ENCODE measurements around the gene NLRC5. TPM values are rescaled to one million over a fixed set of nuclear protein-coding genes. Genes with fewer than 3 reads are reported as not detected.

NLRC5 gene
- total RNA-seq, 2 experiments from 2014 or later: 199 to 305 TPM

DNA sequence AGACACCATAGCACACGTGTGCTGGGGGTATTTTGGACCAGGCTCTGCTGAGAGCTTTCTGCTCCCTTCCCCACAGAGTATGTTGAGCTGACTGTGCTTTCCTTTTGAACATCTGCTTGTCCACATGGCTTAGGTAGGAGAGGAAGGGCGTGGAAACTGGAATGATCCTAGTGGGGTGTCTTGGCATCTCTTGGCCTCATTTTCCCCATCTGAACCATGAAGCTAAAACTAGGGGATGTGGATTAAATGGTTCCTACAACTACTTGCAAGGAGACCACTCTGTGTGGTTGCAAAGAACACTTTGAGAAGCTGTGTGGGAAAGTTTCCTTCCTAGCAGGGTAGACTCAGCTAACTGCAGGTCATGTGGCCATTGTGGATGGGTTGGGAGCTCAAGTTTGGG lies 6.7 kb upstream of the NLRC5 start:
- no peaks in the 10 kb centered on the region for H3K9me3 ChIP-seq (ENCODE audit: low read length)
- H3K27ac ChIP-seq (ENCODE audit: low read depth, low read length, poor library complexity, severe bottlenecking): peak overlapping the region; percentile 80
- intact Hi-C loops (cut with micrococcal nuclease; ENCODE audit: unreplicated experiment): no loop called here
- H3K4me1 ChIP-seq (ENCODE audit: insufficient read depth, low read length, poor library complexity, severe bottlenecking): peaks cover 100% of the 10 kb centered on the region
- BruUV-seq (replicated peaks): no TSS peak
- H3K36me3 ChIP-seq (ENCODE audit: insufficient read depth, low read length): peaks cover 27% of the 10 kb centered on the region; the same call in 1 of the 2 replicates
- DNase-seq (ENCODE audit: low spot score): no peak
- ChIA-PET POLR2A (interaction anchor here (1.0 kb wide), 2 partner anchors 49 to 57 kb away, joined by 3 read pairs; no protein-coding TSS in a partner anchor), CTCF (ENCODE audit: unreplicated experiment) (interaction anchor here (0.9 to 1.6 kb wide), 2 partner anchors 17 to 64 kb away, joined by 3 read pairs; no protein-coding TSS in a partner anchor)
- no peaks in the 10 kb centered on the region for H4K20me1 ChIP-seq (ENCODE audit: insufficient read depth, low read length)
- H3K4me3 ChIP-seq (ENCODE audit: low read depth, low read length, poor library complexity, severe bottlenecking): no peak overlapping the region
- TF ChIP-seq, protein P1, sequence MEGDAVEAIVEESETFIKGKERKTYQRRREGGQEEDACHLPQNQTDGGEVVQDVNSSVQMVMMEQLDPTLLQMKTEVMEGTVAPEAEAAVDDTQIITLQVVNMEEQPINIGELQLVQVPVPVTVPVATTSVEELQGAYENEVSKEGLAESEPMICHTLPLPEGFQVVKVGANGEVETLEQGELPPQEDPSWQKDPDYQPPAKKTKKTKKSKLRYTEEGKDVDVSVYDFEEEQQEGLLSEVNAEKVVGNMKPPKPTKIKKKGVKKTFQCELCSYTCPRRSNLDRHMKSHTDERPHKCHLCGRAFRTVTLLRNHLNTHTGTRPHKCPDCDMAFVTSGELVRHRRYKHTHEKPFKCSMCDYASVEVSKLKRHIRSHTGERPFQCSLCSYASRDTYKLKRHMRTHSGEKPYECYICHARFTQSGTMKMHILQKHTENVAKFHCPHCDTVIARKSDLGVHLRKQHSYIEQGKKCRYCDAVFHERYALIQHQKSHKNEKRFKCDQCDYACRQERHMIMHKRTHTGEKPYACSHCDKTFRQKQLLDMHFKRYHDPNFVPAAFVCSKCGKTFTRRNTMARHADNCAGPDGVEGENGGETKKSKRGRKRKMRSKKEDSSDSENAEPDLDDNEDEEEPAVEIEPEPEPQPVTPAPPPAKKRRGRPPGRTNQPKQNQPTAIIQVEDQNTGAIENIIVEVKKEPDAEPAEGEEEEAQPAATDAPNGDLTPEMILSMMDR (conservative IDR thresholded peaks at IDR 0.05; ENCODE audit: low read length): no peak
- no peak for TF ChIP-seq EZH2phosphoT487 (IDR thresholded peaks at IDR 0.05; ENCODE audit: borderline replicate concordance, low read depth, low read length)
- no peaks in the 10 kb centered on the region for H3K9me2 ChIP-seq (ENCODE audit: insufficient read depth, low read length)
- peak overlapping the region; percentile 89 for H3K4me2 ChIP-seq (ENCODE audit: low read length)
- H3K79me2 ChIP-seq (ENCODE audit: insufficient read depth, low read depth, low read length): peaks cover 21% of the 10 kb centered on the region
- no peak overlapping the region for H2AFZ ChIP-seq (ENCODE audit: low read length)

DNA sequence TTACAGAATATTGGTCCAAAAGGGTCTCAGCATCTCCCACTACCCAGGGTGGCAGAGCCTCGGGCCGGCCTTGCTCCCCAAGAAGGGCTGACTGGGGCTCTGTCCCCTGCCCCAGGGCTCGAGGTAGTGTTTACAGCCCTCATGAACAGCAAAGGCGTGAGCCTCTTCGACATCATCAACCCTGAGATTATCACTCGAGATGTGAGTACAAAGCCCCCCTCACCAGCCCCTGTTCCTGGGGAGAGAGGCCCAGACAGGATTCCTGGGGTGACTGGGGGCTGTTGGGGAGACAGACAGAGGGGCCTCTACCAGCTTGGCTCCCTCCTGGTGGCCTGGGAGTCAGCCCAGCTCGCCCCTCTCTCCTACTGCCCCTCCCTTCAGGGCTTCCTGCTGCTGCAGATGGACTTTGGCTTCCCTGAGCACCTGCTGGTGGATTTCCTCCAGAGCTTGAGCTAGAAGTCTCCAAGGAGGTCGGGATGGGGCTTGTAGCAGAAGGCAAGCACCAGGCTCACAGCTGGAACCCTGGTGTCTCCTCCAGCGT lies 6.1 kb upstream of the NLRC5 start:
- ChIA-PET CTCF (ENCODE audit: unreplicated experiment) (interaction anchor here (0.9 to 1.8 kb wide), 3 partner anchors 11 to 63 kb away, joined by 3 to 5 read pairs (median 3); no protein-coding TSS in a partner anchor), POLR2A (interaction anchor here (0.6 to 1.6 kb wide), 5 partner anchors 15 to 57 kb away, joined by 3 to 6 read pairs (median 3); no protein-coding TSS in a partner anchor)
- peaks cover 27% of the 10 kb centered on the region for H3K79me2 ChIP-seq (ENCODE audit: insufficient read depth, low read depth, low read length)
- intact Hi-C loops (cut with micrococcal nuclease; ENCODE audit: unreplicated experiment): no loop called here
- H3K4me1 ChIP-seq (ENCODE audit: insufficient read depth, low read length, poor library complexity, severe bottlenecking): peaks cover 100% of the 10 kb centered on the region
- no peak for TF ChIP-seq EZH2phosphoT487 (IDR thresholded peaks at IDR 0.05; ENCODE audit: borderline replicate concordance, low read depth, low read length)
- TF ChIP-seq, protein P1 (conservative IDR thresholded peaks at IDR 0.05; ENCODE audit: low read length): no peak
- peak overlapping the region; percentile 80 for H3K27ac ChIP-seq (ENCODE audit: low read depth, low read length, poor library complexity, severe bottlenecking)
- H3K9me2 ChIP-seq (ENCODE audit: insufficient read depth, low read length): no peaks in the 10 kb centered on the region
- H4K20me1 ChIP-seq (ENCODE audit: insufficient read depth, low read length): no peaks in the 10 kb centered on the region
- no TSS peak for BruUV-seq (replicated peaks)
- no peak for DNase-seq (ENCODE audit: low spot score)
- H3K36me3 ChIP-seq (ENCODE audit: insufficient read depth, low read length): peaks cover 27% of the 10 kb centered on the region; the same call in 1 of the 2 replicates
- H3K4me3 ChIP-seq (ENCODE audit: low read depth, low read length, poor library complexity, severe bottlenecking): no peak overlapping the region
- no peak overlapping the region for H2AFZ ChIP-seq (ENCODE audit: low read length)
- no peaks in the 10 kb centered on the region for H3K9me3 ChIP-seq (ENCODE audit: low read length)
- peak overlapping the region; percentile 89 for H3K4me2 ChIP-seq (ENCODE audit: low read length)

DNA sequence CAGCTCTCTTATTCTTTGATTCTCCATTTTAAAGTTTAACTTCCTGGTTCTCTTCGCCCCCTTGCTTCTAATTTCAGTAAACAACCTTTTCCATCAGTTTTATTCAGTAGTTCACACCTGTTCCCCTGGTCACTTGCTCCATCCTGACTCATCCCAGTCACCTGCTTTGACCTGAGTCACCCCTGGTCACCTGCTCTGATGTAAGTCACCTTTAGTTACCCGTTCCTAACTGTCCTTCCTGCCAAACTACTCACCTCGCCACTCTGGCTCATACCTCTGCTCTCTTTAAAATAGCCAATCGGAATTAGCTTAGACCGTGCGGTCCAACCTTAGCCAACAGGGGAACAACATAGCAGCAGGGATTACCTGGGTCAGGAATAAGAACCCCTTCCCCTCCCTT lies 4.7 kb upstream of the NLRC5 start:
- Histone ChIP-seq H3K4me2 (ENCODE audit: low read length) (peak overlapping the region; percentile 89), H3K27ac (ENCODE audit: low read depth, low read length, poor library complexity, severe bottlenecking) (peak overlapping the region; percentile 80), H3K4me1 (ENCODE audit: insufficient read depth, low read length, poor library complexity, severe bottlenecking) (peaks cover 88% of the 10 kb centered on the region), H3K4me3 (ENCODE audit: low read depth, low read length, poor library complexity, severe bottlenecking) (no peak overlapping the region), H4K20me1 (ENCODE audit: insufficient read depth, low read length) (no peaks in the 10 kb centered on the region), H2AFZ (ENCODE audit: low read length) (no peak overlapping the region), H3K9me3 (ENCODE audit: low read length) (no peaks in the 10 kb centered on the region), H3K36me3 (ENCODE audit: insufficient read depth, low read length) (peaks cover 27% of the 10 kb centered on the region; the same call in 1 of the 2 replicates), H3K9me2 (ENCODE audit: insufficient read depth, low read length) (no peaks in the 10 kb centered on the region), H3K79me2 (ENCODE audit: insufficient read depth, low read depth, low read length) (peaks cover 39% of the 10 kb centered on the region)
- no peak for DNase-seq (ENCODE audit: low spot score)
- ChIA-PET CTCF (ENCODE audit: unreplicated experiment) (interaction anchor here (1.4 to 1.8 kb wide), 2 partner anchors 12 to 20 kb away, joined by 3 to 5 read pairs; no protein-coding TSS in a partner anchor), POLR2A (interaction anchor here (0.6 to 1.6 kb wide), 8 partner anchors 9 to 57 kb away, joined by 3 to 11 read pairs (median 4); no protein-coding TSS in a partner anchor)
- intact Hi-C loops (cut with micrococcal nuclease; ENCODE audit: unreplicated experiment): no loop called here
- TF ChIP-seq, protein P1 (conservative IDR thresholded peaks at IDR 0.05; ENCODE audit: low read length): 0 out of 2 replicates have a peak, but pooled peaks have one; percentile 9
- no peak for TF ChIP-seq EZH2phosphoT487 (IDR thresholded peaks at IDR 0.05; ENCODE audit: borderline replicate concordance, low read depth, low read length)
- TSS peak; percentile 19 for BruUV-seq (replicated peaks)
